ENCODE data around the gene TRIB2.

GRCh38 chr2:12684471-12684936 lies 32.2 kb upstream of the TRIB2 start:
- TF ChIP-seq CTCF (IDR thresholded peaks at IDR 0.05 in 8 of 11, conservative IDR thresholded peaks at IDR 0.05 in 3 of 11) (no peak), POLR2A (IDR thresholded peaks at IDR 0.05) (no peak), POLR2AphosphoS5 (IDR thresholded peaks at IDR 0.05) (no peak)
